CD14-positive monocyte (primary cell): ENCODE data around the gene CHRNA4. TPM values are rescaled to one million over a fixed set of nuclear protein-coding genes. Genes with fewer than 3 reads are reported as not detected.

ENCODE experiments used
- DNase-seq, 3 donors: peaks; one replicate each; pipeline ENCODE4 v3.0.0-alpha.2; 2011 to 2022
- H2AFZ ChIP-seq: 2 replicates; pipeline ENCODE4 v1.6.0; 2012; ENCODE audit warnings: mild to moderate bottlenecking, low read depth, low read length, inconsistent platforms; ENCODE audit not compliant: insufficient read depth, poor library complexity, severe bottlenecking
- H3K27ac ChIP-seq, 2 donors: 1 replicate in 1 of 2; 2 replicates in 1 of 2; pipeline ENCODE4 v1.5.1; 2012 to 2013; ENCODE audit warnings: low read length in 2 of 2, control low read depth in 1 of 2, inconsistent platforms in 1 of 2, low read depth in 1 of 2, mild to moderate bottlenecking in 1 of 2
- H3K27me3 ChIP-seq, 2 donors: one replicate each; pipeline versions ENCODE4 v1.6.0 to v1.6.1; 2011 to 2013; ENCODE audit warnings: low read length in 2 of 2; ENCODE audit not compliant: control insufficient read depth in 2 of 2, insufficient read depth in 2 of 2
- H3K36me3 ChIP-seq, 2 donors: replicated peaks in 1 of 2; 1 replicate in 1 of 2; 2 replicates in 1 of 2; pipeline versions ENCODE4 v1.5.1 to v1.6.1; 2012 to 2013; ENCODE audit warnings: low read length in 2 of 2, control low read depth in 1 of 2, inconsistent platforms in 1 of 2, mild to moderate bottlenecking in 1 of 2; ENCODE audit not compliant: insufficient read depth in 2 of 2, control insufficient read depth in 1 of 2
- H3K4me1 ChIP-seq, 2 donors: 1 replicate in 1 of 2; 2 replicates in 1 of 2; pipeline versions ENCODE4 v1.5.1 to v1.6.1; 2012 to 2013; ENCODE audit warnings: low read length in 2 of 2, control low read depth in 1 of 2, inconsistent platforms in 1 of 2, mild to moderate bottlenecking in 1 of 2, moderate library complexity in 1 of 2; ENCODE audit not compliant: insufficient read depth in 2 of 2, control insufficient read depth in 1 of 2
- H3K4me2 ChIP-seq: replicated peaks from 2 replicates; pipeline ENCODE3; 2012; ENCODE audit warnings: low read length, moderate library complexity, mild to moderate bottlenecking; ENCODE audit not compliant: poor library complexity, severe bottlenecking; ENCODE audit errors: extremely low read depth
- H3K4me3 ChIP-seq, 3 experiments: fragments of 200-600 bp in 1 of 3; sonication (generic) in 1 of 3; replicated peaks in 1 of 3; 1 replicate in 2 of 3; 2 replicates in 1 of 3; pipeline ENCODE4 v1.5.1; 2011 to 2013; ENCODE audit warnings: low read length in 3 of 3, mild to moderate bottlenecking in 3 of 3, control low read depth in 2 of 3, low read depth in 2 of 3, inconsistent platforms in 1 of 3, moderate library complexity in 1 of 3
- H3K79me2 ChIP-seq: 2 replicates; pipeline ENCODE4 v1.6.0; 2012; ENCODE audit warnings: mild to moderate bottlenecking, control low read depth, inconsistent platforms, low read length, moderate library complexity; ENCODE audit not compliant: insufficient read depth
- H3K9ac ChIP-seq: 2 replicates; pipeline ENCODE4 v1.6.0; 2017; ENCODE audit warnings: low read length, mild to moderate bottlenecking; ENCODE audit not compliant: insufficient read depth, poor library complexity, severe bottlenecking
- H3K9me3 ChIP-seq, 2 donors: replicated peaks in 1 of 2; 1 replicate in 1 of 2; 2 replicates in 1 of 2; pipeline versions ENCODE4 v1.5.1 to v1.6.1; 2012 to 2013; ENCODE audit warnings: low read length in 2 of 2, control low read depth in 1 of 2; ENCODE audit not compliant: control insufficient read depth in 1 of 2, insufficient read depth in 1 of 2
- H4K20me1 ChIP-seq: 2 replicates; pipeline ENCODE4 v1.6.0; 2012; ENCODE audit warnings: mild to moderate bottlenecking, low read length, control low read depth, moderate library complexity; ENCODE audit not compliant: insufficient read depth
- H3K27ac Mint-ChIP-seq, 7 donors: one replicate each; pipeline ENCODE4 v1.8.0; 2020; ENCODE audit warnings: mild to moderate bottlenecking in 7 of 7, mixed read lengths in 7 of 7, moderate library complexity in 6 of 7, inconsistent platforms in 2 of 7
- H3K27me3 Mint-ChIP-seq, 3 donors: one replicate each; pipeline ENCODE4 v1.8.0; 2021 to 2022; ENCODE audit warnings: low read depth in 3 of 3, mild to moderate bottlenecking in 3 of 3, mixed read lengths in 3 of 3, moderate library complexity in 3 of 3, inconsistent platforms in 1 of 3
- H3K36me3 Mint-ChIP-seq, 2 donors: one replicate each; pipeline ENCODE4 v1.8.0; 2020; ENCODE audit warnings: mixed read lengths in 2 of 2, inconsistent platforms in 1 of 2, mild to moderate bottlenecking in 1 of 2
- H3K4me1 Mint-ChIP-seq: one replicate; pipeline ENCODE4 v1.8.0; 2020; ENCODE audit warnings: mild to moderate bottlenecking, mixed read lengths
- H3K4me3 Mint-ChIP-seq, 2 donors: one replicate each; pipeline ENCODE4 v1.8.0; 2020; ENCODE audit warnings: mild to moderate bottlenecking in 2 of 2, mixed read lengths in 2 of 2, moderate library complexity in 1 of 2
- H3K9me3 Mint-ChIP-seq, 7 donors: one replicate each; pipeline ENCODE4 v1.8.0; 2020 to 2022; ENCODE audit warnings: mixed read lengths in 7 of 7, mild to moderate bottlenecking in 6 of 7, moderate library complexity in 6 of 7, inconsistent platforms in 2 of 7
- WGBS: methylation state at CpG from one replicate; pipeline ENCODE4 v1.1.5; 2013; ENCODE audit warnings: missing lambda C conversion rate; ENCODE audit not compliant: insufficient coverage; 5-methylcytosine and 5-hydroxymethylcytosine counted together
- intact Hi-C, 2 donors: fragments of 100-400 bp; cut with micrococcal nuclease; formaldehyde crosslinking; loops; one replicate each; pipeline versions ENCODE4 v1.15.0 to v1.15.1; 2023
- polyA plus RNA-seq, 3 donors: library from polyadenylated mRNA; depleted of rRNA in 1 of 3; unstranded in 2 of 3; stranded (reverse) in 1 of 3; fragments of 300-500 nt in 2 of 3; fragments of >200 nt in 1 of 3; fragmentation: Illumina TruSeq in 2 of 3; gene quantifications; 1 replicate in 2 of 3; 2 replicates in 1 of 3; pipeline ENCODE4 v1.2.3, GENCODE V29; 2012 to 2021
- TF ChIP-seq, protein P1 (sequence below): fragments of 200-600 bp; IDR thresholded peaks from one replicate; pipeline ENCODE4 v1.8.0; 2022; ENCODE audit warnings: antibody characterized with exemption, mild to moderate bottlenecking

CHRNA4 gene
- polyA plus RNA-seq, 3 donors, result not detected

DNA sequence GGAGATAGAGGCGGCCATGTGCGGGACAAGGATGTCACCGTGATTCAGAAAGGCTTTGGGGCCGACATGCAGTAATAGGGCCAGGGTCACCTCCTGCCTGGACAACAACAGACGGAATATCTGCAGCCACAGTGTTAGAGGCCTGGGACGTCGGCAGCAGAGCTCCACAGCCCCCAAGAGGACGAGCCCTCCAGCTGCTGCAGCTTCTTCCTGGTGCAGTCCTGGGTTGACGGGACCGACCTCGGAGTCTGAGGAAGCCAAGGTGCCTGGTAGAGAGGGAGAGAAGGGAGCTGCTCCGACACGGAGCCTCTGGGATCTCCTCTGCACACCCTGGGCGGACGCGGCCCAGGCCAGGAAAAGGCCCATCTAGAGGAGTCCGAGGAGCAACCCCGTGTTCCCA is 23.2 kb upstream of the CHRNA4 start:
- Histone ChIP-seq H3K27ac (no peak overlapping the region), H3K27me3 (no peaks in the 10 kb centered on the region), H2AFZ (no peak overlapping the region), H3K9ac (no peak overlapping the region), H3K36me3 (no peaks in the 10 kb centered on the region), H3K79me2 (no peaks in the 10 kb centered on the region), H3K4me2 (no peak overlapping the region), H4K20me1 (no peaks in the 10 kb centered on the region), H3K9me3 (peaks cover 30 to 34% of the 10 kb centered on the region in 2 donors), H3K4me3 (no peak overlapping the region), H3K4me1 (no peaks in the 10 kb centered on the region)
- no peaks in the 10 kb centered on the region for H3K4me1 Mint-ChIP-seq
- H3K27ac Mint-ChIP-seq, result no peak overlapping the region
- H3K4me3 Mint-ChIP-seq, result no peak overlapping the region
- no peaks in the 10 kb centered on the region for H3K36me3 Mint-ChIP-seq
- peaks cover 19 to 34% (median 24%) of the 10 kb centered on the region in 7 donors for H3K9me3 Mint-ChIP-seq
- no peak for DNase-seq
- intact Hi-C loops, result no loop called here
- peaks cover 1 to 18% (median 11%) of the 10 kb centered on the region in 3 donors for H3K27me3 Mint-ChIP-seq
- TF ChIP-seq, protein P1, sequence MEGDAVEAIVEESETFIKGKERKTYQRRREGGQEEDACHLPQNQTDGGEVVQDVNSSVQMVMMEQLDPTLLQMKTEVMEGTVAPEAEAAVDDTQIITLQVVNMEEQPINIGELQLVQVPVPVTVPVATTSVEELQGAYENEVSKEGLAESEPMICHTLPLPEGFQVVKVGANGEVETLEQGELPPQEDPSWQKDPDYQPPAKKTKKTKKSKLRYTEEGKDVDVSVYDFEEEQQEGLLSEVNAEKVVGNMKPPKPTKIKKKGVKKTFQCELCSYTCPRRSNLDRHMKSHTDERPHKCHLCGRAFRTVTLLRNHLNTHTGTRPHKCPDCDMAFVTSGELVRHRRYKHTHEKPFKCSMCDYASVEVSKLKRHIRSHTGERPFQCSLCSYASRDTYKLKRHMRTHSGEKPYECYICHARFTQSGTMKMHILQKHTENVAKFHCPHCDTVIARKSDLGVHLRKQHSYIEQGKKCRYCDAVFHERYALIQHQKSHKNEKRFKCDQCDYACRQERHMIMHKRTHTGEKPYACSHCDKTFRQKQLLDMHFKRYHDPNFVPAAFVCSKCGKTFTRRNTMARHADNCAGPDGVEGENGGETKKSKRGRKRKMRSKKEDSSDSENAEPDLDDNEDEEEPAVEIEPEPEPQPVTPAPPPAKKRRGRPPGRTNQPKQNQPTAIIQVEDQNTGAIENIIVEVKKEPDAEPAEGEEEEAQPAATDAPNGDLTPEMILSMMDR, result no peak
- 90% methylated on average over 12 of the region's 18 CpGs for WGBS

DNA sequence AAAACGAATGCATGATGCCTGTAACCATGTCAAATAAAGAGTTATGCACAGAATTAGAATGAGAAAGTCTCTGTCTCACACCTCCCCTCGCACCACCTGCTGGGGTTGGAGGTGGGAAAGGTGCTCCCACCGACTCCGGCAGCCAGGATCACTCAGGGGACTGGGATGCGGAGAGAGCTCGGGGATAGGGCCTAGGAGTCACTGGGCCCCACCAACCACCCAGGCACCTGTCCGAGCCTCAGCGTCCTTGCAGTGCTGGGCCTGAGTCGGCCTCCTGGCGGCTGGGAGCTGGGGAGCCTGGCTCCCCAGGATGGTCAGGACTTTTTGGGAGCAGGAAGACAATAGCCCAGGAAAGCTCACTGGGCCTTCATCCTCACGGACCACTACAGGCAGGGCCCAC is 22.4 kb upstream of the CHRNA4 start:
- H3K4me3 Mint-ChIP-seq, result no peak overlapping the region
- H3K36me3 Mint-ChIP-seq, result no peaks in the 10 kb centered on the region
- no peak overlapping the region for H2AFZ ChIP-seq
- H3K4me2 ChIP-seq, result no peak overlapping the region
- H3K27me3 Mint-ChIP-seq, result peaks cover 1 to 21% (median 13%) of the 10 kb centered on the region in 3 donors
- H3K9ac ChIP-seq, result no peak overlapping the region
- H3K9me3 Mint-ChIP-seq, result peaks cover 19 to 33% (median 22%) of the 10 kb centered on the region in 7 donors
- H3K36me3 ChIP-seq, result no peaks in the 10 kb centered on the region
- no peaks in the 10 kb centered on the region for H3K4me1 Mint-ChIP-seq
- H3K27ac Mint-ChIP-seq, result no peak overlapping the region
- 90% methylated on average over 8 of the region's 11 CpGs for WGBS
- TF ChIP-seq, protein P1, result no peak
- peaks cover 30% of the 10 kb centered on the region in 2 donors for H3K9me3 ChIP-seq
- no peaks in the 10 kb centered on the region for H4K20me1 ChIP-seq
- H3K4me1 ChIP-seq, result no peaks in the 10 kb centered on the region
- peaks cover 0 to 2% of the 10 kb centered on the region in 2 donors for H3K27me3 ChIP-seq
- intact Hi-C loops, result no loop called here
- H3K27ac ChIP-seq, result no peak overlapping the region
- no peak for DNase-seq
- H3K79me2 ChIP-seq, result no peaks in the 10 kb centered on the region
- H3K4me3 ChIP-seq, result no peak overlapping the region
